GM13976 (cell line): ENCODE data around the gene CABLES1.
"Not testable (repeated sequence)": the region's sequence is repeated elsewhere in the genome, so short reads cannot be mapped to it uniquely, and the experiment has no call there.

Source experiments
- DNase-seq: peaks from one replicate; pipeline ENCODE4 v3.0.0; 2012; ENCODE audit warnings: low spot score
- CTCF ChIP-seq: IDR thresholded peaks from 2 replicates; pipeline ENCODE4 v1.5.1; 2012; ENCODE audit warnings: borderline replicate concordance, mild to moderate bottlenecking; ENCODE audit not compliant: insufficient read depth; ENCODE audit errors: extremely low read depth, missing control alignments, control extremely low read depth
- in situ Hi-C: fragments of 300-500 bp; cut with MboI; formaldehyde crosslinking; loops from one replicate; pipeline ENCODE4 v1.12.0; 2022; ENCODE audit warnings: low sequenced_read_pairs, mixed read lengths, inconsistent platforms; ENCODE audit not compliant: unreplicated experiment

CABLES1 gene

GRCh38 chr18:23134780-23135549 is at the start of gene CABLES1:
Gene CABLES1, plus strand, starts transcription at chr18:23135485. Its CDS starts 278 bp downstream, at chr18:23135763.
- in situ Hi-C loops = loop anchor here (5.0 kb wide), 1 partner anchor 217 kb away; no protein-coding TSS in a partner anchor
- peak; percentile 68 for DNase-seq
- TF ChIP-seq CTCF = no peak

- no peak for TF ChIP-seq CTCF
- DNase-seq = no peak
- in situ Hi-C loops = no loop called here
These were observed 47.9 kb upstream of the CABLES1 start for GRCh38 chr18:23087352-23087751.

GRCh38 chr18:23088310-23088709 is 47.0 kb upstream of the CABLES1 start:
- no peak for TF ChIP-seq CTCF
- in situ Hi-C loops = no loop called here
- no peak for DNase-seq

GRCh38 chr18:23091017-23091993 is 44.0 kb upstream of the CABLES1 start:
- DNase-seq = peak; percentile 42
- in situ Hi-C loops = not testable (repeated sequence)

- no peak for DNase-seq
- TF ChIP-seq CTCF = no peak
- in situ Hi-C loops = no loop called here
These were observed 43.2 kb upstream of the CABLES1 start for GRCh38 chr18:23092121-23092520.

- in situ Hi-C loops = not testable (repeated sequence)
These were observed 42.2 kb upstream of the CABLES1 start for GRCh38 chr18:23093130-23093529.

GRCh38 chr18:23093772-23094171 is 41.5 kb upstream of the CABLES1 start:
- DNase-seq = no peak
- no peak for TF ChIP-seq CTCF
- in situ Hi-C loops = no loop called here

More at GRCh38 chr18:23093130-23093529, 42.2 kb upstream of the CABLES1 start:
- DNase-seq = not testable (repeated sequence)
